HG03575 (cell line): Measurements from ENCODE around the gene PYY.
"Not testable (repeated sequence)": the region's sequence is repeated elsewhere in the genome, so short reads cannot be mapped to it uniquely, and the experiment has no call there.

Experiments
- ATAC-seq: cut with Tn5 transposase; IDR thresholded peaks from one replicate; pipeline ENCODE4 v1.9.1; 2021; ENCODE audit not compliant: unreplicated experiment, insufficient number of reproducible peaks, low FRiP score; ENCODE audit errors: extremely low read depth

The PYY gene

GRCh38 chr17:43953746-43954145 lies at the start of gene PYY:
Gene PYY (minus strand): TSS chr17:43953940. CDS start chr17:43953483, 457 bp downstream.
- ATAC-seq: no peak

DNA sequence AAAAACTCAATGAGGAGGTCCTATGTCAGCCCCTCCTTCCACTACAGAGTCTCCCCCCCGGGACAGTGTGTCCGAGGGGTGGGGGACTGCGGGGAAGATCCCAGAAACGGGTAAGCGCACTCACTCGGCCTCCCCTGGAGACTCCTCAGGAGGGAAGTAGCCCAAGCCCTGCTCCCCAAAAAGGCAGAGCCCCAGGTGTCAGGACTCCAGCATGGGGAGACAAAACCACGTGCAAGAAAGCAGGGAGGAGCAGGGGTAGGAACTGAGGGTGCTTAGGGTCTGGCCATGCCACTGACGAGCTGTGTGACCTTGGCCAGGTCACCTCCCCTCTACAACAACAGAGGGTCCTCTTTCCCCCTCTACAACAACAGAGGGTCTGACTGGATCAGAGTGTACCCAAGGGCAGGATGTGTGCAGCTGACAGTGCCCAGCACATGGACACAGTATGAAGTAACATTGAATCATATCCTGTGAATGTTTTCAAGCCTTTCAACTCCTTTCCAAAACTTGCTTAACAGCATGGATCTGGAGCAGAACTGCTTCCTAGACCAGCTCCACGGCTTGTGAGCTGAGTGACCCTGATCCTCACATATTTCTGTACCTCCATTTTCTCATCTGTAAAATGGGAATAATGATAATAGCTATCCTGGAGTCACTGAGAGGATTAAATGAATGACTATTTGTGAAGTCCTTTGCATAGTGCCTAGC lies 48.6 kb upstream of the PYY start:
- ATAC-seq: no peak

- no peak for ATAC-seq
These were observed 47.8 kb upstream of the PYY start for GRCh38 chr17:44001461-44001920.

- no peak for ATAC-seq
These were observed 47.2 kb upstream of the PYY start for GRCh38 chr17:44000871-44001460.

GRCh38 chr17:44000141-44000860 lies 46.6 kb upstream of the PYY start:
- no peak for ATAC-seq

DNA sequence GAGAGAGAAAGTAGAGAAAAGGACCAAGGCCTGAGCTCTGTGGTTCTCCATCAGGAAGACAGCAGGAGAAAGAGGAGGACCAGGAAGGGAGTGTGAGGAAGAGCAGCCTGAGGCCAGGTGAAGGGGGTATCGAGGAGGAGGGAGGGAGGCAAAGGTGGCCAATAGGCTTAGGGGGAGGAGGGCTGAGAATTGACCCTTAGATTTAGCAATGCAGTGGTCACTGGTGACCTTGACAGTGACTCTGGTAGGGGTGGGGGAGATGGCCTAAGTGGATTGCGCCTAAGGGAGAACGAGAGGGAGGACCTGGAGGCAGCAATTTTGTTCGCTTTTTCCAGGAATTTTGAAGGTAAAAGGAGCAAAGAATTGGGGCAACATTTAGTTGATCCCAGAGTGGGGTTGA lies 45.3 kb upstream of the PYY start:
- no peak for ATAC-seq

DNA sequence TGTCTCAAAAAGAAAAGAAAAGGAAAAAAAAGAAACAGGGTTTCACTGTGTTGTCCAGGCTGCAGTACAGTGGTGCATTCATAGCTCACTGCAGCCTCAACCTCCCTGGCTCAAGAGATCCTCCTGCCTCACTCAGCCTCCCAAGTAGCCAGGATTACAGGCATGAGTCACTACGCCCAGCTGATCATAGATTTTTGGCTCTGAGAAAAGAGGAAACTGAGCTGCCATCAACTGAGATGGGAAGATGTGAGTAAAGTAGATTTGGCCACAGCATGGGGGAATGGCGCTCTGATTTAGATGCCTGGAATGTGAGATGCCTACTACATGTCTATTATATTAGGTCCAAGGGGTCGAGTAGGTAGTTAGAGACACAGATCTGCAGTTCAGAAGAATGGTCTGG lies 44.8 kb upstream of the PYY start:
- ATAC-seq: no peak

DNA sequence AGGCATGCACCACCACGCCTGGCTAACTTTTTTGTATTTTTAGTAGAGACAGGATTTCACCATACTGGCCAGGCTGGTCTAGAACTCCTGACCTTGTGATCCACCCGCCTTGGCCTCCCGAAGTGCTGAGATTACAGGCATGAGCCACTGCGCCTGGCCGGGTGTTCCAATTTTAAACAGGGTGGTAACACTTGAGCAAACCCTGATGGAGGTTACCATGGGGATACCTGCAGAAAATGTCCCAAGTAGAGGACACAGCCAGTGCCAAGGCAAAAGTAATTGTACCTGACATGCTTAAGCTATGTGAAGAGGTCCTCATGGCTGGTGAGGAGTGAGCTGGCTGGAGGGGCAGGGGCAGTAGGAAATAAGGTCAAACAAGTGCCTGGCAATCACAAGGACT lies 43.4 kb upstream of the PYY start:
- not testable (repeated sequence) for ATAC-seq

DNA sequence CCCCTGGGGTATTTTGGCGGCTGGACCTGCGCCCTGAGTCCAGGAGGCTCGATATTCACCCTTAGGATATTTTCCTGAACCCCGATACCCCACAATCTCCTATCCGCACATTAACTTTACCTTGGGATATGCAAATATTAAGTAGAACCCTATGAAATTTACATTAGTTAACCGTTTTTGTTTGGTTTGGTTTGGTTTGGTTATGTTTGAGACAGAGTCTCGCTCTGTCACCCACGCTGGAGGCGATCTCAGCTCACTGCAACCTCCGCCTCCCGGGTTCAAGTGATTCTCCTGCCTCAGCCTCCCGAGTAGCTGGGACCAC lies 41.4 kb upstream of the PYY start:
- no peak for ATAC-seq

GRCh38 chr17:43994272-43995149 lies 40.8 kb upstream of the PYY start:
- no peak for ATAC-seq

DNA sequence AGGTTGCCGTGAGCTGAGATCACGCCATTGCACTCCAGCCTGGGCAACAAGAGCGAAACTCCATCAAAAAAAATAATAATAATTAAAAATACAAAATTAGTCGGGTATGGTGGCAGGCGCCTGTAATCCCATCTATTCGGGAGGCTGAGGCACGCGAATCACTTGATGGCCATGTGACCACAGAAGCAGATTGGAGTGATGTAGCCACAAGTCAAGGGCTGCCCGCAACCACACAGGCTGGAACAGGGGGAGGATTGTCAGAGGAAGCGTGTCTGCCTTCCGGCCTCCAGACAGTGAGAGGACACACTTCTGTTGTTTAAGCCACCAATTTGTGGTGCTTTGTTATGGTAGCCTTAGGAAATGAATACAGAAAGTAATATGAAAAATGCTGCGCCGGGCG lies 38.9 kb upstream of the PYY start:
- ATAC-seq: no peak

- ATAC-seq: no peak
These were observed 34.6 kb upstream of the PYY start for GRCh38 chr17:43988301-43988700.

DNA sequence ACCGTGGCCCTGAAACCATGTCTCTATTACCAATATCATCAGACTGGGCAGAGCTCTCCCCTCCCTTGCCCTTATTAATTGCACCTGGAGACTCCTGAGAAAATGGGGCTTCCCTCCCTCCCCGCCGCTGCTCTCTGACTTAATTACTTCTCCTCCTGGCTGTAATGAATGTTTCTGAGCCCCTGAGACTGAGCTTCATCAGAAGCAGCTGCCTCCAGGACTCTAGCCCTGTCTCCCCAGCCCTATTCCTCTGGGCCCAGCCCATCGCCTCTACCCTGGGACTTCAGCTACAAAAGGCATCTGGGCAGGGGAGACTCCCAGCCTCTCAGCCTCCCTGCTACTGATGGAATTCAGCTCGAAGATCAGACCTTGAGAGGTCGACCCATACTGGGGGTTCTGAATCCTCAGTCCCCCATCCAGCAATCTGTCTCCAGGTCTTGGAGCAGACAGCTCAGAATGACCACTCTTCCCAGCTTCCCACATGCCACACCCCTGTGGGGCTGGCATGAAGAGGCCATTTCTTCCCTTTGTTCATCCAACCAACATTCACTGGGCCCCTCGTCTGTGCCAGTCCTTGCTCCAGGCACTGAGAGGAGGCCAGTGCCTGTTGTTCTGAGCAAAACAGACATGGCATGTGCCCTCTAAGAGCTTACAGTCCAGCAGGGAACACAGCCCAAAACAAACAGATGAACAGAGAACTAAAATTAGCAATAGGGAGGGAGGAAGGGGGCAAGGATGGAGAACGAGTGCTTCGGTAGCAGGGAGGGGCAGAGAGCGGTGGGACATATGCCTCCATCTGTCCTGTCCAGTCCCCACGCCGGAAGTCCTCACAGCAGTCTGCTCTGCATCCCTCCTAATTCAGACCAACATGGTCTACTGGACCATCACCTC lies 33.6 kb upstream of the PYY start:
- no peak for ATAC-seq

GRCh38 chr17:43986225-43986981 lies 32.7 kb upstream of the PYY start:
- ATAC-seq: no peak

DNA sequence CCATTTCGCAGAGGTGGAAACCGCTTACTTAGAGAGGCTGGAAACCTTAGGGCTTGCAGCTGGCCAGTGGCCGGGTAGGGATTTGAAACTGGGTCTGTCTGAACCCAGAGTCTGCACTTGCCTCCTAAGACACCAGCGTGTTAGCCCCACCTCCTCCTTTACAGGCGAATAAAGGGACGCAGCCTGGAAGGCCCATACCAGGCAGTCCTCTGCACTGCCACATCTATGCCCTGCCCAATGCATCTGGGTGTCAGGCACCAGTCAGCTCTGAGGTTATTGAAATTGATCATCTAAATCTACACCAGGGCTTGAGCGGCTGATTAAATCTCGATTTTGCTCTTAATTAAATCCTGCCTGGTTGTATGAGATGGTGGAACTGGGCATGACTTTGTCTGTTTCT lies 30.8 kb upstream of the PYY start:
- no peak for ATAC-seq

GRCh38 chr17:43983515-43984411 lies 30.0 kb upstream of the PYY start:
- ATAC-seq: no peak

DNA sequence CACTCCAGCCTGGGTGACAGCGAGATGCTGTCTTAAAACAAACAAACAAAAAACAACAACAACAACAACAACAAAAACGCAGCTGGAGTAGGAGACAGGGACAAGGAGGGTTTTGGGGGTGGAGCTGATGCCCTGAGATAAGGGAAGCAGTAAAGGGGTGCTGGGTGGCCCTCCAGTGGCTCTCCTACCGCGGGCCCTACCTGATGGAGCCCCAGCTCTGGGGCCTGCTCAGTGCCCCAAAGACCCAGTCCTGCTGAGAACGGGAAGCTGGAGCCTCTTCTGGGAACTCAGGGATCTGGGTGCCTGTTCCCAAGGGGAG lies 29.4 kb upstream of the PYY start:
- no peak for ATAC-seq
